SJSA1 (cell line): ENCODE measurements around the gene F8A1. TPM values are rescaled to one million over a fixed set of nuclear protein-coding genes. Genes with fewer than 3 reads are reported as not detected.
A peak's percentile ranks its signal among the peaks of the same experiment; 100 is the strongest.
"Not testable (repeated sequence)": the region's sequence is repeated elsewhere in the genome, so short reads cannot be mapped to it uniquely, and the experiment has no call there.

ENCODE experiments used
- DNase-seq, 2 experiments: peaks; one replicate each; pipeline ENCODE4 v3.0.0-alpha.2; 2015 to 2020; ENCODE audit warnings: low spot score in 2 of 2, low read depth in 1 of 2
- H3K27ac ChIP-seq: fragments of 250-450 bp; sonication (Bioruptor Pico); 2 replicates; pipeline ENCODE4 v1.5.1; 2020; ENCODE audit warnings: mild to moderate bottlenecking, moderate library complexity
- H3K27me3 ChIP-seq: fragments of 250-450 bp; sonication (Bioruptor Pico); replicated peaks from 2 replicates; pipeline ENCODE4 v1.5.1; 2020; ENCODE audit warnings: mild to moderate bottlenecking, moderate library complexity
- H3K36me3 ChIP-seq: fragments of 250-450 bp; sonication (Bioruptor Pico); 2 replicates; pipeline ENCODE4 v1.5.1; 2020; ENCODE audit warnings: mild to moderate bottlenecking
- H3K4me1 ChIP-seq: fragments of 250-450 bp; sonication (Bioruptor Pico); replicated peaks from 2 replicates; pipeline ENCODE4 v1.6.1; 2021; ENCODE audit warnings: mild to moderate bottlenecking
- H3K4me3 ChIP-seq: fragments of 250-450 bp; sonication (Bioruptor Pico); 2 replicates; pipeline ENCODE4 v1.5.1; 2020; ENCODE audit warnings: mild to moderate bottlenecking
- H3K9me3 ChIP-seq: fragments of 250-450 bp; sonication (Bioruptor Pico); replicated peaks from 2 replicates; pipeline ENCODE4 v1.5.1; 2020; ENCODE audit warnings: mild to moderate bottlenecking
- total RNA-seq: library from RNA; depleted of rRNA; stranded (reverse); fragments of >200 nt; shearing (Covaris generic); gene quantifications from 2 replicates; pipeline ENCODE4 v1.2.3, GENCODE V29; 2014; rRNA removed

The F8A1 gene
- total RNA-seq, 1 experiment from 2014 or later, result 0.89 TPM

DNA sequence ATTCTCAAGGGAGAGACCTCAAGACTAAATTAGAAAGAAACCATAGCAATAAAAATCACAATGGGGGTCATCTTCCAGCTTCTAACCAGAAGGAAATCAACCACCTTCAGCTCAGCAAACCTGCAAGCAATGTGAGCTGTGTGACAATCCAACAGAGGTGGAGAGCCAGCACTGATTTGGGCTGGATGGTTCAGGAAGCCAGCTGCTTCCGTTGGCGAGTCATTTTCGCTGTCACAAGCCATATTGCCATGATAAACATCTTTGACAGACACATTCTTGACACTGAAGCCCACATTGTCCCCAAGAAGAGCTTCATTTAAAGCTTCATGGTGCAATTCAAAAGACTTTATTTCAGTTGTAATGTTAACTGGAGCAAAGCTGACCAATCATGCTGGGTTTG, 22.7 kb downstream of the F8A1 start:
- Histone ChIP-seq H3K9me3 (no peaks in the 10 kb centered on the region), H3K27ac (no peak overlapping the region), H3K4me1 (no peaks in the 10 kb centered on the region), H3K4me3 (no peak overlapping the region), H3K36me3 (no peaks in the 10 kb centered on the region), H3K27me3 (no peaks in the 10 kb centered on the region)
- DNase-seq, result no peak

DNA sequence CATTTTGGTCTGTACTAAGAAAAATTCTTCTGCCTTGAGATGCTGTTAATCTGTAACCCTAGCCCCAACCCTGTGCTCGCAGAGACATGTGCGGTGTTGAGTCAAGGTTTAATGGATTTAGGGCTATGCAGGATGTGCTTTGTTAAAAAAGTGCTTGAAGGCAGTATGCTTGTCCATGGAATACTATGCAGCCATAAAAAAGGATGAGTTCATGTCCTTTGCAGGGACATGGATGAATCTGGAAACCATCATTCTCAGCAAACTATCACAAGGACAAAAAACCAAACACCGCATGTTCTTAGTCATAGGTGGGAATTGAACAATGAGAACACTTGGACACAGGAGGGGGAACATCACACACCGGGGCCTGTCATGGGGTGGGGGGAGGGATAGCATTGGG, 23.9 kb downstream of the F8A1 start:
- not testable (repeated sequence) for H3K4me1 ChIP-seq, H3K27me3 ChIP-seq, H3K36me3 ChIP-seq, H3K9me3 ChIP-seq, DNase-seq, H3K4me3 ChIP-seq, H3K27ac ChIP-seq

DNA sequence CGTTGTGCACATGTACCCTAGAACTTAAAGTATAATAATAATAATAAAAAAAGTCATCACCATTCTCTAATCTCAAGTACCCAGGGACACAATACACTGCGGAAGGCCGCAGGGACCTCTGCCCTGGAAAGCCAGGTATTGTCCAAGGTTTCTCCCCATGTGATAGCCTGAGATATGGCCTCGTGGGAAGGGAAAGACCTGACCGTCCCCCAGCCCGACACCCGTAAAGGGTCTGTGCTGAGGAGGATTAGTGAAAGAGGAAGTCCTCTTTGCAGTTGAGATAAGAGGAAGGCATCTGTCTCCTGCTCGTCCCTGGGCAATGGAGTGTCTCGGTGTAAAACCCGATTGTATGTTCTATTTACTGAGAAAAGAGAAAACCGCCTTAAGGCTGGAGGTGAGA, 24.4 kb downstream of the F8A1 start:
- not testable (repeated sequence) for H3K36me3 ChIP-seq, H3K27ac ChIP-seq, H3K27me3 ChIP-seq, H3K4me3 ChIP-seq, H3K4me1 ChIP-seq, H3K9me3 ChIP-seq, DNase-seq

DNA sequence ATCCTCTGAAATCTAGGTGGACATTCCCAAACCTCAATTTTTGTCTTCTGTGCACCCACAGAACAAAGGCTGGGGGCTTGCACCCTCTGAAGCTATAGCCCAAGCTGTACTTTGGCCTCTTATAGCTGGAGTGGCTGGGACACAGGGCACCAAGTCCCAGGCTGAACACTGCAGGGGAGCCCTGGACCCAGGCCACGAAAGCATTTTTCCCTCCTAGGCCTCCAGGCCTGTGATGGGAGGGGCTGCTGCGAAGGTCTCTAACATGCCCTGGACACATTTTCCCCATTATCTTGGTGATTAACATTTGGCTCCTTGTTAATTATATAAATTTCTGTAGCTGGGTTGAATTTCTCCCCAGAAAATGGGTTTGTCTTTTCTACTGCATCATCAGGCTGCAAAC, 27.9 kb downstream of the F8A1 start:
- H3K27ac ChIP-seq, result no peak overlapping the region
- no peak overlapping the region for H3K4me3 ChIP-seq
- DNase-seq, result no peak
- no peaks in the 10 kb centered on the region for H3K27me3 ChIP-seq
- H3K36me3 ChIP-seq, result no peaks in the 10 kb centered on the region
- no peaks in the 10 kb centered on the region for H3K4me1 ChIP-seq
- H3K9me3 ChIP-seq, result no peaks in the 10 kb centered on the region

DNA sequence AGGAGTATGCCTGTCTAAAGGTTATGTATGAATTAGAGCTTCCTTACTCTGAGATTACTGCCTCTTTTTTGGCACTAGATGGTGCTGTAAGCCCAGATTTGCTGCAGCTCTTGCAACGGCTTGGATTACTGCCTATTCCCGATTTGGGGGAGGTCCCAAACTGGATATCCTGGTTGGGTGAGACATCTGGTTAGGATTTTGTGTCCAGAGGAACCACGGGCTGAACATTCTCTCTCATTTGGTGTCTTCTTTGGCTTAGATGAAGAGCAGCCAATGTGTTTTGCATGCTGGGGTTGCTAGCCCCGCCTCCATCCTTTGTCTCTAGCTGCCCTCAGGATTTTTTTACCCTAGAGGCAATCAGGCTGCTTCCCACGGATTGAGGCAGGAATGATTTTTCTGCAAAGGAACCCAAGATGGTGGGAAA, 31.9 kb downstream of the F8A1 start:
- Histone ChIP-seq H3K27me3 (no peaks in the 10 kb centered on the region), H3K9me3 (no peaks in the 10 kb centered on the region), H3K4me3 (no peak overlapping the region), H3K4me1 (no peaks in the 10 kb centered on the region), H3K27ac (no peak overlapping the region), H3K36me3 (no peaks in the 10 kb centered on the region)
- DNase-seq, result peak; percentile 52 to 53

DNA sequence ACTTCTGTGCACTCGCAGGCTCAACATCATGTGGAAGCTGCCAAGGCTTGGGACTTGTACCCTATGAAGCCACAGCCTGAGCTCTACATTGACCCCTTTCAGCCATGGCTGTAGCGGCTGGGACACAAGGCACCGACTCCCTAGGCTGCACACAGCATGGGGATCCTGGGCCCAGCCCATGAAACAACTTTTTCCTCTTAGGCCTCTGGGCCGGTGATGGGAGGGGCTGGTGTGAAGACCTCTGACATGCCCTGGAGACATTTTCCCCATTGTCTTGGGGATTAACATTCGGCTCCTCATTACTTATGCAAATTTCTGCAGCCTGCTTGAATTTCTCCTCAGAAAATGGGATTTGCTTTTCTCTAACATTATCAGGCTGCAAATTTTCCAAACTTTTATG, 38.6 kb downstream of the F8A1 start:
- H3K4me3 ChIP-seq, DNase-seq, H3K9me3 ChIP-seq, H3K27ac ChIP-seq, H3K4me1 ChIP-seq, H3K27me3 ChIP-seq, H3K36me3 ChIP-seq: not testable (repeated sequence)

Other genes starting within 250 kb of the F8A1 start
- not detected in 2 replicates for gene CTAG2, start 232.8 kb upstream of the F8A1 start, total RNA-seq
- 0.95 and 0.97 TPM in 2 replicates for gene GAB3, start 135.3 kb upstream of the F8A1 start, total RNA-seq
- gene DKC1, start 123.5 kb upstream of the F8A1 start, total RNA-seq, result 48.1 and 54.9 TPM in 2 replicates
- 26.5 and 40.1 TPM in 2 replicates for gene MPP1, start 80.9 kb upstream of the F8A1 start, total RNA-seq
- not detected in 2 replicates for gene SMIM9, start 51.7 kb upstream of the F8A1 start, total RNA-seq
- 3.3 and 3.7 TPM in 2 replicates for gene F8, start 136.4 kb downstream of the F8A1 start, total RNA-seq
- gene FUNDC2, start 140.5 kb downstream of the F8A1 start, total RNA-seq, result 62.6 and 63.8 TPM in 2 replicates
- 25.1 and 38.5 TPM in 2 replicates for gene CMC4, start 184.8 kb downstream of the F8A1 start, total RNA-seq
- 2.0 and 2.1 TPM in 2 replicates for gene MTCP1, start 184.8 kb downstream of the F8A1 start, total RNA-seq
- gene BRCC3, start 185.2 kb downstream of the F8A1 start, total RNA-seq, result 5.4 and 12.1 TPM in 2 replicates